ENCODE results near the gene BSG. TPM values are rescaled to one million over a fixed set of nuclear protein-coding genes. Genes with fewer than 3 reads are reported as not detected.
A peak's percentile ranks its signal among the peaks of the same experiment; 100 is the strongest.

Gene BSG
- total RNA-seq, 1 experiment from 2014 or later, result 823 TPM

DNA sequence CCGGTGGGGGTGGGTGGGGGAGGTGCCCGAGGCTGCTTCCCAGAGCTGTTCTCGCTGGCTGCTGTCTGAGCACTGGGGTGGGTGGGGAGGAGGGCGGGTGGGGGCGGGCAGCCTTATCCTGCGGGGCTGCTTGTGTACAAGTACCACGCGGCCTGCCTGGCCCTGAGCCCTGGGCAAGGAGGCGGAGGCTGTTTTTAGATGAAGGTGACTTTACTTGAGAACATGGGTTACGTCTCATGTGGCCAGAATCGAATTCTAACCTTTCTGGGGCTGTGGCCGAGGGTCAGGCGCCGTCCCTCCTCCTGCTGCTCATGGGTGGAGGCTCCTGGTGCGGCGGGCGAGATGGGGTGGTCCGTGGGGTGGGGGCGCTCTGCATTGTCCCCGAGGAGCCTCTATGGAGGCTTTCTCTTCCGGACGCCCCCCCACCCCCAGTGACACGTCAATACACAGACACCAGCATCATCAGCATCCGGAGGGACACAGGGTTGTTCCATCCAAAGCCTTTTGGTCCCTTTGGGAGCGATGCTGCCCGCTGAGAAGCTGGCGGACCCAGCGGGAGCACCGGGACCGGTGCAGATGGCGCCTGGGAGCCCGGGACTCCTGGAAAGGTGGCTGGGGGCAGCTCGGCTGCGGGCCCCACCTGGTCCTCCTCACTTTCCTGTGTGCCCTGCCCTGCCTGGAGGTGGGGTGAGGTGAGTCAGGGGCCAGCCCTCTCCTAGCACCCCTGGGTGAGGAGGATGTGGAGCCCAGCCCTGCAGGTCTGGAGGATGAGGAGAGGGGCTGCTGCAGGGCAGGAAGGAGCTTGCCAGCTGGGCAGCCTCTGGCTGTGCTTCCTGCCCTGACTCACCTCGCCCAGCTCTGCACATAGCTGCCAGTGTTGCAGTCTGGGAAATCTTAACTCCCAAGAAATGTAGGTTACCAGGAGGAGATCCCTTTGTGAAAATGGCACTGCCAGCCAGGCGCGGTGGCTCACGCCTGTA is 3.4 kb downstream of the BSG start:
- ChIA-PET POLR2A (ENCODE audit: unreplicated experiment) (interaction anchor here (0.6 to 1.0 kb wide), 5 partner anchors 11 to 104 kb away, joined by 4 to 24 read pairs (median 6); no protein-coding TSS in a partner anchor), CTCF (interaction anchor here (0.7 kb wide), 1 partner anchor 69 kb away, joined by 4 read pairs; no protein-coding TSS in a partner anchor)
- Histone ChIP-seq H3K4me3 (peak overlapping the region; percentile 97), H3F3A (ENCODE audit: insufficient read depth, low read depth) (peaks cover 43% of the 10 kb centered on the region), H3K27ac (peak overlapping the region; percentile 58), H2AFZ (no peak overlapping the region), H3K79me2 (ENCODE audit: low read depth) (peaks cover 79% of the 10 kb centered on the region), H3K36me3 (ENCODE audit: low read depth) (no peaks in the 10 kb centered on the region; the same call in 1 of the 2 replicates), H3K9me2 (ENCODE audit: insufficient read depth) (no peaks in the 10 kb centered on the region), H3K27me3 (ENCODE audit: insufficient read depth, low read depth) (no peaks in the 10 kb centered on the region), H3K9me3 (ENCODE audit: insufficient read depth, low read depth) (no peaks in the 10 kb centered on the region), H4K20me1 (ENCODE audit: insufficient read depth) (peaks cover 65% of the 10 kb centered on the region), H3K4me1 (replicated peaks; ENCODE audit: insufficient read depth) (peaks cover 35% of the 10 kb centered on the region), H3K4me2 (peak overlapping the region; percentile 83)
- TF ChIP-seq CTCF (conservative IDR thresholded peaks at IDR 0.05) (no peak), EZH2 (IDR thresholded peaks at IDR 0.05; ENCODE audit: low read depth) (no peak)
- BruUV-seq (replicated peaks), result no TSS peak
- peak; percentile 68 to 79 for DNase-seq
- intact Hi-C loops (cut with micrococcal nuclease; ENCODE audit: unreplicated experiment), result loop anchor here (1.0 to 10.0 kb wide), 2 partner anchors 41 to 349 kb away; partner anchors contain the start of gene ARID3A

DNA sequence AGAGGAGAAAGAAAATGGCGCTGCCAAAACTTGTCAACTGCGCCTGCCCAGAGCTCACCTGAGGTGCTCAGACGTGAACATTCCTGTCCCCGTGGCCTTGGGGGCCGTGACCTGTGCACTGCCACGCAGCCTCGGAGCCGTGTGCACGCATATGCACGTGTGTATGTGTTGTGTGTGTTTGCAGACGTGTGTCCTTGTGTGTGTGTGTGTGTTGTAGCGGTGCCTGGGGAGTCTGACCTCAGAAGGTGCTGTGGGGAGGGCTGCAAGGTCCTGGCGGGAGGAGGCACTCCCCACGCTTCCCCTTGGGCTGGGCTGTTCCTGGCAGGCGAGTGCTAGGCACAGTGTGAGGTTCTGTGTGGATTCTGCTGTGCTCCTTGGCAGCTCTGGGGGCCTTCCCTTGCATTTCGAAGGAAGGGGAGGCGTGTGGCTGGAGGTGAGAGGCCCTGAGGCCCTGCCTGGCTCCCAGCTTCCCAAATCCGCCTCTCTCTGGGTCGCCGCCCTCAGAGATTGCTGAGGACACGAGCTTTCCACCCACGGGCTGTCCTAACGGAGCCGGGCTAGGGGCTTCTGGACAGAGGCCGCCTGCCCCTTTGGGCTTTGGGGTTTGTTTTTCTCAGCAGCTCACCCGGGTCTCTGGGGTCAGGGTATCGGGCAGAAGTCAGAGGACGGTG is 4.5 kb downstream of the BSG start:
- Histone ChIP-seq H3K4me1 (replicated peaks; ENCODE audit: insufficient read depth) (peaks cover 35% of the 10 kb centered on the region), H3K9me2 (ENCODE audit: insufficient read depth) (no peaks in the 10 kb centered on the region), H3K9me3 (ENCODE audit: insufficient read depth, low read depth) (no peaks in the 10 kb centered on the region), H3F3A (ENCODE audit: insufficient read depth, low read depth) (peaks cover 38% of the 10 kb centered on the region), H3K79me2 (ENCODE audit: low read depth) (peaks cover 79% of the 10 kb centered on the region), H2AFZ (no peak overlapping the region), H3K4me3 (peak overlapping the region; percentile 43; the same call in 1 of the 2 replicates), H3K27me3 (ENCODE audit: insufficient read depth, low read depth) (no peaks in the 10 kb centered on the region), H3K36me3 (ENCODE audit: low read depth) (no peaks in the 10 kb centered on the region; the same call in 1 of the 2 replicates), H3K4me2 (peak overlapping the region; percentile 83), H3K27ac (peak overlapping the region; percentile 49), H4K20me1 (ENCODE audit: insufficient read depth) (peaks cover 72% of the 10 kb centered on the region)
- ChIA-PET CTCF (interaction anchor here (0.7 kb wide), 1 partner anchor 70 kb away, joined by 4 read pairs; no protein-coding TSS in a partner anchor), POLR2A (ENCODE audit: unreplicated experiment) (interaction anchor here (0.6 to 1.0 kb wide), 2 partner anchors 21 to 23 kb away, joined by 4 to 8 read pairs; no protein-coding TSS in a partner anchor)
- intact Hi-C loops (cut with micrococcal nuclease; ENCODE audit: unreplicated experiment), result loop anchor here (1.0 to 10.0 kb wide), 2 partner anchors 42 to 348 kb away; partner anchors contain the start of gene ARID3A
- TF ChIP-seq CTCF (conservative IDR thresholded peaks at IDR 0.05) (no peak), EZH2 (IDR thresholded peaks at IDR 0.05; ENCODE audit: low read depth) (no peak)
- no TSS peak for BruUV-seq (replicated peaks)
- no peak for DNase-seq
